ENCODE measurements around the gene NUDT5.

- TF ChIP-seq, protein P1, sequence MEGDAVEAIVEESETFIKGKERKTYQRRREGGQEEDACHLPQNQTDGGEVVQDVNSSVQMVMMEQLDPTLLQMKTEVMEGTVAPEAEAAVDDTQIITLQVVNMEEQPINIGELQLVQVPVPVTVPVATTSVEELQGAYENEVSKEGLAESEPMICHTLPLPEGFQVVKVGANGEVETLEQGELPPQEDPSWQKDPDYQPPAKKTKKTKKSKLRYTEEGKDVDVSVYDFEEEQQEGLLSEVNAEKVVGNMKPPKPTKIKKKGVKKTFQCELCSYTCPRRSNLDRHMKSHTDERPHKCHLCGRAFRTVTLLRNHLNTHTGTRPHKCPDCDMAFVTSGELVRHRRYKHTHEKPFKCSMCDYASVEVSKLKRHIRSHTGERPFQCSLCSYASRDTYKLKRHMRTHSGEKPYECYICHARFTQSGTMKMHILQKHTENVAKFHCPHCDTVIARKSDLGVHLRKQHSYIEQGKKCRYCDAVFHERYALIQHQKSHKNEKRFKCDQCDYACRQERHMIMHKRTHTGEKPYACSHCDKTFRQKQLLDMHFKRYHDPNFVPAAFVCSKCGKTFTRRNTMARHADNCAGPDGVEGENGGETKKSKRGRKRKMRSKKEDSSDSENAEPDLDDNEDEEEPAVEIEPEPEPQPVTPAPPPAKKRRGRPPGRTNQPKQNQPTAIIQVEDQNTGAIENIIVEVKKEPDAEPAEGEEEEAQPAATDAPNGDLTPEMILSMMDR (conservative IDR thresholded peaks at IDR 0.05; ENCODE audit: low read length), result no peak
- no peak for TF ChIP-seq EZH2phosphoT487 (IDR thresholded peaks at IDR 0.05; ENCODE audit: borderline replicate concordance)
Measured at GRCh38 chr10:12238821-12239220, 43.1 kb upstream of the NUDT5 start.
